Hematopoietic multipotent progenitor cell treated with erythropoietin and hydrocortisone succinate and interleukin-3 and kit ligand, for 15 days (in vitro differentiated cells): ENCODE results near the gene PLEKHS1.

Source experiments
- DNase-seq: peaks from one replicate; pipeline ENCODE4 v3.0.0-alpha.2; 2015; ENCODE audit warnings: low spot score

PLEKHS1 gene

GRCh38 chr10:113751181-113751732 lies at the start of gene PLEKHS1:
PLEKHS1 (plus strand) TSS chr10:113751682; CDS start chr10:113755278, 3,596 bp downstream.
- no peak for DNase-seq

DNA sequence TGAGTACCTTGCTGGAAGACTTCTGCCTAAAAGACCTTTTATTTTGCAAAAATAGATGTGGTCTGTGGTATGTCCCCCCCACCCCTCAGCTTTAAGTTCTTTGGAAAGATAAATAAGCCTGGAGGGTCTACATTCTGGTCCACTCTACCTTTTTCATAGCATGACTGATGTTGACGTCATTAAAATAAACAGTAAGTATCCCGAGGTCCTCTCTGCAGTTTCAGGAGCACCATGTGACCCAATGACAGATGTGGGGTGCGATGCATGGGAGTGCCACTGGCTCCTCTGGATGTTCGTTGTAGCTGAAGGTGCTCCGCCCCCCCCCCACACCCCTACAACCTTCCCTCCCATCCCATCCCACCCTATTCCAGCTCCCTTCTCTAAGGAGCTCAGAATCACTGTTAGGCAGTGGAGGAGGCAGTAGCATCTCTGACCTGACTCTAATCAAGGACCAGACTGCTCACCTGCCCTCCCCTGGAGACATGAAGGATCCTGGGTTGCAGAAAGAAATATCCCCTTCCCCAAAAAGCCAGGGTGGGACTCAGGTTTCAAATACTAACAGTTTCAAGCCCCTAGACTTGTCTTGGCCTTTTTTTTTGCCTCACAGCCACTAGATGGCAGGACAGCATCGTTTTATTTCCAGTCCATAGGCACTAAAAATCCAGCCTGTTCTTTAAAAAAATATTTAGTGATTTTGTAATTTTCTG lies 46.7 kb upstream of the PLEKHS1 start:
- peak; percentile 30 for DNase-seq

- no peak for DNase-seq
Measured at GRCh38 chr10:113705344-113705652, 46.2 kb upstream of the PLEKHS1 start.

DNA sequence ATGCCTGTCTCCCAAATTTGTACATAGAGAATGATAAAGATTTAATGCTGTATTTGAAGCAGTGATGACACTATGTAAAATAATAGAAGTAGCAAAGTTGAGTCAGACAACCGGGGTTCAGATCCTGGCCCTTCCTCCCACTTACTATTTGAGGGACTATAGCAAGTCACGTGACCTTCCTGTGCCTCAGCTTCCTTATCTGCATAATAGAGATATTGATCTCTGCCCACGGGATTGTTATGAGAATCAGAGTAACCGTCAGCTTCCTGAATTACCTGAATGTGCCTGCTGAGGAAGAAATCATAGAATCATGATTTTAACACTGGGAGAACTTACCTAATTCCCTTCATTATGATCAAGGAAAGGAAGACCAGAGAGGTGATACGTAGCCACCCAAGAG lies 44.9 kb upstream of the PLEKHS1 start:
- no peak for DNase-seq

DNA sequence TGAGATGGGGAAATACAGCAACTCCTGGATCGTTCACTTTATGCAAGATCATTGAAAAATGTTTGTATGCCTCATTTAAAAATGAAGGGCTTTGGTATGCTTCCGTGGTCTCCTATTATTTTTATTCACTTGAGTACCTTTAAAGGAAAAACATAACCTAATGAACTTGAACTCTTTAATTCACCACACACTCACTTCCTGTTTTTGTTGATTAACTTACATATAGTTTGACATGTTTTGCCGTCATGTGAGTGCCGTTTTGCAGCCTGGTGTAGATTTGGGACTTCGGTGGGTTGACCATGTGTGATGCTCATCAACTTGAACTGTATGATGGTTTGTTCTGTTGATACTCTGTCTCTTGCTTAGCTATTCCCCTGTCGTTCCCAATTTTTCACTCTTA lies 42.8 kb upstream of the PLEKHS1 start:
- no peak for DNase-seq

DNA sequence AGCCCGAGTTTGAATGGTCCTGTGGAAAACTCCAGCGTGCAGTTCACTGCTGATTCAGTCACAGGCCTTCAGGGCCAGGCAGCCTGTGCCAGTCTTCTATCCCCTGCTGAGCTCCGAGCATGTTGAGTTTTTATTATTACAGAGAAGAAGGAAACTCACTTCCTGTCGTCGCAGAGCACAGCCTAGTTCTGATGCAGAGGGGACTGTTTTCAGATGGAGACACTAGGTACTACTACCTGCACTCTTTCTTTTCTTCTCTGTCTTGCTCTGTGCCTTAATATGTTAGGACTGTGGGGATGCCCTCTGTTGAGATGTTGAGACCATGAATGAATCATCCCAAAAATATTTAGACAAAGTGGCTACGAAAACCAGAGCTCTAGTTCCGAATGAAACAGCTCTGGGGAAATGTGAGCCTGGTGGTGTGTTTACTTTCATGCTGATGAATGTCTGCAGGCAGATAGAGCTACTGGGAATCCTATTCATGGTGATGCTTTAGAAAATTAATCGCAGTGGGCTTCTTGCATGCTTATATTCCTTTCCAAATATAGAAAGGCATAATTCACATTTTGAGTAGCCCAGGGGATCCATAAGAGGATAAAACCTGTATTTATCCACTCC lies 42.2 kb upstream of the PLEKHS1 start:
- DNase-seq: no peak

GRCh38 chr10:113711142-113711541 lies 40.3 kb upstream of the PLEKHS1 start:
- no peak for DNase-seq

GRCh38 chr10:113712024-113712423 lies 39.5 kb upstream of the PLEKHS1 start:
- DNase-seq: no peak

GRCh38 chr10:113712755-113713639 lies 38.5 kb upstream of the PLEKHS1 start:
- no peak for DNase-seq

- DNase-seq: no peak
Measured at GRCh38 chr10:113713640-113713982, 37.9 kb upstream of the PLEKHS1 start.

DNA sequence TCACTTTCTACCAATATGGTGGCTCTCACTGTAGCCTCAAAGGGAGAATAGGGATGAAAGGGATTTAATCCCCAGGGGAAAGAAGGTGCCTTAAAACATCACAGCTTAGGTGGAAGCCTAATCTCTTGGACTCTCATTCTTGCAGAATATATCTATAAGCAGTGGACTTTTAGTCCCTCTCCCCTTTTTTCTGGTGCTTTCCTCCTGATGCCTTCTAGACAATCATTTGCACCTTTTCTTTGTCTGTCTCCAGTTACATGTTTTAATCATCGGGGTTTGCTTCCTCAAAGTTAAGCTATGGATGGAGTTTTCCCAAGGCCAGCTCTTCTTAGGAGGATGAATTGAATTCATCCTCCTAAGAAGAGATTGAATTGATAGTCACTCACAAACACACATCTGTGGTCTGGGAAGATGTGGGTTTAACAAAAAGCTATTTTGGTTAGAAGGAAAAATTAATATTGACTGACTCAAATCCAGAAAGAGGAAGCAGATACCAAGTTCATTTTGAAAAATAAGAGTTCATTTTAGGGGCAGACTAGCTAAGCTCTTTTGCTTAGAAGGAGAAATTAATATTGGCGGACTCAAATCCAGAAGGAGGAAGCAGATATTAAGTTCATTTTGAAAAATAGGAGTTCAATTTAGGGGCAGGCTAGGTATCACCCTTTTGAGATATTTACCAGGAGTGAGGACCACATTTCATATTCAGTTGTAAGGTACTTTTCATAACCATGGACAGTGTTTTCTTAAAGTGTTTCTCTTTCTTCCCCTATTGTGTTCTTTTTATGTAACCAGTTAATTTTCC lies 35.2 kb upstream of the PLEKHS1 start:
- DNase-seq: no peak

- DNase-seq: no peak
Measured at GRCh38 chr10:113718969-113719822, 32.3 kb upstream of the PLEKHS1 start.

DNA sequence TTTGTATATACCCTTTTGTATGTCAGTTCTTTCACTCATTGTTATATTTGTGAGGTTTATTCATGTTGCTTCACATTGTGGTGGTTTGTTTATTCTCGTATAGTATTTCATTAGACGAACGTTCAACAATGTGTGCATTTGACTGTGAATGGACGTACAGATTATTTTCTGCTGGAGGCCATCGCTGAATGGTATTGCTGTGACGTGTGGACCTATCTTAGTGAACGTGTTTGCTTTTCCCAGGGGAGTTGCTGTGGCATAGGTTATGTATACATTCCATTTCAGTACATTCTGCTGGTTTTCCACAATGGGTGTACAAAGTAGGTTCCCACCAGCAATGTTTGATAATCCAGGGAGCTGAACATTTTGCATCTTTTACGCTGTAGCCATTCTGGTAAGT lies 31.1 kb upstream of the PLEKHS1 start:
- no peak for DNase-seq

- DNase-seq: no peak
Measured at GRCh38 chr10:113732160-113732881, 19.2 kb upstream of the PLEKHS1 start.

GRCh38 chr10:113732966-113733365 lies 18.5 kb upstream of the PLEKHS1 start:
- no peak for DNase-seq

DNA sequence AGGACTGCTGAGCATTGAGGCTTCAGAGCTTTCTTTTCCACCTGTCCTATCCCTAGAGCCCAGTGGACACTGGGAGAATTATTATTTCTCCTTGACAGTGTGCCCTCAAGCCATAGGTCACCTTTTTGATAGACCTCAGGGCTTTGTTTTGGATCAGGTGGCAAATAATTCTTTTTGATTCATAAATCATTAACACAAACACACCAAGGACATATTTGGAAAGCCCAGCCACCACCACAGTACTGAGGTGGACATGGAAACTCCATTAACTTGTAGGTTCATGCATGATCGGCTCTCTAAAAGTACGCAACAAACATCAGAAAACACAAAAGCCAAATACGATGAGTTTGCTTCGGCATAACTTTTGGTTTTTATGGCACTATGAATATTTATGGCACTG lies 17.8 kb upstream of the PLEKHS1 start:
- no peak for DNase-seq

- no peak for DNase-seq
Measured at GRCh38 chr10:113735913-113736312, 15.6 kb upstream of the PLEKHS1 start.

GRCh38 chr10:113736576-113736975 lies 14.9 kb upstream of the PLEKHS1 start:
- DNase-seq: no peak

GRCh38 chr10:113739031-113739430 lies 12.5 kb upstream of the PLEKHS1 start:
- DNase-seq: no peak

- no peak for DNase-seq
Measured at GRCh38 chr10:113739577-113739976, 11.9 kb upstream of the PLEKHS1 start.
